ENCODE results near the gene AKAP13.

GRCh38 chr15:85555875-85556617 lies 175.6 kb downstream of the AKAP13 start:
- TF ChIP-seq TP53 (CRISPR knock-in tag; conservative IDR thresholded peaks at IDR 0.05) (no peak), EP300 (IDR thresholded peaks at IDR 0.05; ENCODE audit: low read depth in 2 of 2, low read length in 2 of 2) (no peak), EP300 (CRISPR knock-in tag; IDR thresholded peaks at IDR 0.05; ENCODE audit: borderline replicate concordance) (no peak), ZBTB33 (CRISPR knock-in tag; IDR thresholded peaks at IDR 0.05) (no peak), FOXM1 (CRISPR knock-in tag; IDR thresholded peaks at IDR 0.05) (no peak), ZNF441 (CRISPR knock-in tag; IDR thresholded peaks at IDR 0.05; ENCODE audit: borderline replicate concordance) (no peak), ZNF589 (CRISPR knock-in tag; conservative IDR thresholded peaks at IDR 0.05) (no peak), KDM5A (IDR thresholded peaks at IDR 0.05; ENCODE audit: borderline replicate concordance, low read length) (no peak), ATF2 (CRISPR knock-in tag; IDR thresholded peaks at IDR 0.05) (no peak)
- TF ChIP-seq, protein P1, sequence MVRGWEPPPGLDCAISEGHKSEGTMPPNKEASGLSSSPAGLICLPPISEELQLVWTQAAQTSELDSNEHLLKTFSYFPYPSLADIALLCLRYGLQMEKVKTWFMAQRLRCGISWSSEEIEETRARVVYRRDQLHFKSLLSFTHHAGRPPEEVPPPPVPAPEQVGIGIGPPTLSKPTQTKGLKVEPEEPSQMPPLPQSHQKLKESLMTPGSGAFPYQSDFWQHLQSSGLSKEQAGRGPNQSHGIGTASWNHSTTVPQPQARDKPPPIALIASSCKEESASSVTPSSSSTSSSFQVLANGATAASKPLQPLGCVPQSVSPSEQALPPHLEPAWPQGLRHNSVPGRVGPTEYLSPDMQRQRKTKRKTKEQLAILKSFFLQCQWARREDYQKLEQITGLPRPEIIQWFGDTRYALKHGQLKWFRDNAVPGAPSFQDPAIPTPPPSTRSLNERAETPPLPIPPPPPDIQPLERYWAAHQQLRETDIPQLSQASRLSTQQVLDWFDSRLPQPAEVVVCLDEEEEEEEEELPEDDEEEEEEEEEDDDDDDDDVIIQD (CRISPR knock-in tag; IDR thresholded peaks at IDR 0.05; ENCODE audit: low read depth) = no peak
